ENCODE data around the gene NDFIP2. TPM values are rescaled to one million over a fixed set of nuclear protein-coding genes. Genes with fewer than 3 reads are reported as not detected.

Gene NDFIP2
- total RNA-seq, 1 experiment from 2014 or later: 31.0 TPM

DNA sequence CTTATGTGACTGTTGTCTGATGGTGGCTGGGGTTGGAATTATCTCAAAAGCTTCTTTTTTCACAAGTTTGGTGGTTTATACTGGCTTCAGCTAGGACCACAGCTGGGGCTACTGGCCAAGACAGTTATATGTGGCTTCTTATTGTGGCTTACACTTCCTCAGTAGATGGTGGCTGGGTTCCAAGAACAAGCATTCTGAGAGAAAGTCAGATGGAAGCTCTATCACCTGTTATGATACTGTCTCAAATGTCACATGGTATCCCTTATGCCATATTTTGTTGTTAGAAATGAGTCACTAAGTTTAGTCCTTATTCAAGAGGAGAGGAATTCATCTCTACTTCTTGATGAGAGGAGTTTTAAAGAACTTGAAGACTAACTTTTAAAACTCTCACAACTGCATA lies 41.6 kb downstream of the NDFIP2 start:
- no peak overlapping the region for H2BK12ac ChIP-seq (ENCODE audit: insufficient read length, low read depth, low read length)
- no peak overlapping the region for H3K4ac ChIP-seq (ENCODE audit: low read depth, low read length)
- no peak overlapping the region for H3K14ac ChIP-seq (ENCODE audit: insufficient read depth, low read length)
- no peak overlapping the region for H3K23ac ChIP-seq (ENCODE audit: insufficient read length, low read depth, low read length)
- no peaks in the 10 kb centered on the region for H3K9me3 ChIP-seq (ENCODE audit: control insufficient read depth, low read depth, low read length)
- no peaks in the 10 kb centered on the region for H3K4me1 ChIP-seq (ENCODE audit: insufficient read depth, low read length)
- H3K79me1 ChIP-seq (ENCODE audit: insufficient read depth, low read depth, low read length, poor library complexity, severe bottlenecking): no peaks in the 10 kb centered on the region
- H4K8ac ChIP-seq (replicated peaks; ENCODE audit: insufficient read length, low read depth, low read length): no peak overlapping the region
- no peak overlapping the region for H3K56ac ChIP-seq (ENCODE audit: insufficient read length, low read depth, low read length)
- no peaks in the 10 kb centered on the region for H3K4me1 Mint-ChIP-seq
- H4K20me1 ChIP-seq (ENCODE audit: control insufficient read depth, insufficient read depth, insufficient read length): no peaks in the 10 kb centered on the region
- H3K9me3 Mint-ChIP-seq: no peaks in the 10 kb centered on the region
- H2AFZ ChIP-seq (ENCODE audit: low read length): no peak overlapping the region
- H3K36me3 Mint-ChIP-seq (ENCODE audit: insufficient read depth in 1 of 3, low read depth in 3 of 3): peaks cover 0 to 10% (median 0%) of the 10 kb centered on the region in 3 experiments; a peak in 2 of 7 replicates
- H3T11ph ChIP-seq (ENCODE audit: low read length): no peak overlapping the region
- H2BK120ac ChIP-seq (ENCODE audit: low read depth, low read length, poor library complexity, severe bottlenecking): no peak overlapping the region
- no peaks in the 10 kb centered on the region for H3K27me3 Mint-ChIP-seq (ENCODE audit: low read depth)
- no peak overlapping the region for H2BK20ac ChIP-seq (ENCODE audit: low read depth, low read length, poor library complexity, severe bottlenecking)
- H3K18ac ChIP-seq (ENCODE audit: insufficient read length, low read depth, low read length): no peak overlapping the region
- H3K23me2 ChIP-seq (ENCODE audit: insufficient read length, low read depth, low read length, poor library complexity, severe bottlenecking): no peaks in the 10 kb centered on the region
- no peak overlapping the region for H3K27ac Mint-ChIP-seq
- no peak overlapping the region for H3K4me2 ChIP-seq (ENCODE audit: insufficient read depth, insufficient read length, low read length)
- no peak overlapping the region for H4K5ac ChIP-seq (ENCODE audit: insufficient read length, low read depth, low read length)
- no peak for DNase-seq
- no peak overlapping the region for H3K9ac ChIP-seq (ENCODE audit: extremely low read depth, insufficient read length, low read length)
- no peak overlapping the region for H2BK15ac ChIP-seq (ENCODE audit: low read depth, low read length)
- no peak overlapping the region for H4K91ac ChIP-seq (ENCODE audit: insufficient read length, low read depth, low read length)
- no peak overlapping the region for H3K27ac ChIP-seq (ENCODE audit: insufficient read length, low read depth, low read length)
- TF ChIP-seq, protein P1, sequence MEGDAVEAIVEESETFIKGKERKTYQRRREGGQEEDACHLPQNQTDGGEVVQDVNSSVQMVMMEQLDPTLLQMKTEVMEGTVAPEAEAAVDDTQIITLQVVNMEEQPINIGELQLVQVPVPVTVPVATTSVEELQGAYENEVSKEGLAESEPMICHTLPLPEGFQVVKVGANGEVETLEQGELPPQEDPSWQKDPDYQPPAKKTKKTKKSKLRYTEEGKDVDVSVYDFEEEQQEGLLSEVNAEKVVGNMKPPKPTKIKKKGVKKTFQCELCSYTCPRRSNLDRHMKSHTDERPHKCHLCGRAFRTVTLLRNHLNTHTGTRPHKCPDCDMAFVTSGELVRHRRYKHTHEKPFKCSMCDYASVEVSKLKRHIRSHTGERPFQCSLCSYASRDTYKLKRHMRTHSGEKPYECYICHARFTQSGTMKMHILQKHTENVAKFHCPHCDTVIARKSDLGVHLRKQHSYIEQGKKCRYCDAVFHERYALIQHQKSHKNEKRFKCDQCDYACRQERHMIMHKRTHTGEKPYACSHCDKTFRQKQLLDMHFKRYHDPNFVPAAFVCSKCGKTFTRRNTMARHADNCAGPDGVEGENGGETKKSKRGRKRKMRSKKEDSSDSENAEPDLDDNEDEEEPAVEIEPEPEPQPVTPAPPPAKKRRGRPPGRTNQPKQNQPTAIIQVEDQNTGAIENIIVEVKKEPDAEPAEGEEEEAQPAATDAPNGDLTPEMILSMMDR (conservative IDR thresholded peaks at IDR 0.05): no peak
- no peak overlapping the region for H2AK5ac ChIP-seq (ENCODE audit: insufficient read length, low read length)
- no peak overlapping the region for H2BK5ac ChIP-seq (ENCODE audit: insufficient read length, low read length)
- no peak overlapping the region for H3K4me3 Mint-ChIP-seq
- no peaks in the 10 kb centered on the region for H3K27me3 ChIP-seq (ENCODE audit: insufficient read depth, low read length)
- H3K79me2 ChIP-seq (ENCODE audit: insufficient read depth, low read length): no peaks in the 10 kb centered on the region

Data from H9 (cell line).